ENCODE measurements around the gene TUG1.

- TF ChIP-seq CTCF (IDR thresholded peaks at IDR 0.05; ENCODE audit: low read depth, low read length) (no peak), POLR2A (IDR thresholded peaks at IDR 0.05; ENCODE audit: extremely low read depth, insufficient read length) (no peak)
Measured at GRCh38 chr22:30947816-30948454, 21.1 kb upstream of the TUG1 start.

Measured in NB4 (cell line).